Activated naive CD8-positive, alpha-beta T cell treated with anti-CD3 and anti-CD28 coated beads, Interleukin-2, amount 50 U/mL, for 24 hours (primary cell): ENCODE data around the gene PRKCB.
A peak's percentile ranks its signal among the peaks of the same experiment; 100 is the strongest.
"Not testable (repeated sequence)": the region's sequence is repeated elsewhere in the genome, so short reads cannot be mapped to it uniquely, and the experiment has no call there.

Experiments
- ATAC-seq: fragments of 150-1000 bp; cut with Tn5 transposase; one replicate; pipeline ENCODE4 v1.10.0; 2021
- DNase-seq: peaks from one replicate; pipeline ENCODE4 v3.0.0; 2021
- H3K27ac Mint-ChIP-seq: one replicate; pipeline ENCODE4 v1.8.0; 2021; ENCODE audit warnings: mild to moderate bottlenecking, mixed read lengths
- H3K27me3 Mint-ChIP-seq: one replicate; pipeline ENCODE4 v1.8.0; 2021; ENCODE audit warnings: mixed read lengths
- H3K36me3 Mint-ChIP-seq: one replicate; pipeline ENCODE4 v1.8.0; 2021; ENCODE audit warnings: low read depth, mixed read lengths
- H3K4me1 Mint-ChIP-seq: one replicate; pipeline ENCODE4 v1.8.0; 2021; ENCODE audit warnings: mixed read lengths
- H3K4me3 Mint-ChIP-seq: one replicate; pipeline ENCODE4 v1.8.0; 2021; ENCODE audit warnings: mild to moderate bottlenecking, moderate library complexity, mixed read lengths
- H3K9me3 Mint-ChIP-seq: one replicate; pipeline ENCODE4 v1.8.0; 2021; ENCODE audit warnings: mixed read lengths

PRKCB gene

DNA sequence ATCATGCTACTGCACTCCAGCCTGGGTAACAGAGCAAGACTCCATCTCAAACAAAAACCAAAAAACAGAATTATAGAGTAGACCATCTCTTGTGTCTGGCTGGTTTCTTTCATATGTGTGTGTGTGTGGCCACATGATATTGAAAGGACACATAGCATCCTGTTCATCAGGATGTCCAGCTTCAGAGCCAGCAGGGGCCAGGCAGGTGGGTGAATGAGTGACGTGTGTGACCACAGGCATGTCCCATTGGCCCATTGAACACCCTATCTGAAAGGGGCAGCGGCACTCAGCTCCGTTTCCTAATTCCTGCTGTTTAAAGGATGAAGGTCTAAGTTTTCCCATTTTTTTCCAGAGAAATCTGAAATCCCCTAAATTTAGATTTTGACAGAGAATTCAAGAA, 174.2 kb downstream of the PRKCB start:
- DNase-seq (no peak), ATAC-seq (no peak)
- Mint-ChIP-seq H3K27ac (peak overlapping the region; percentile 17), H3K36me3 (peaks cover 10% of the 10 kb centered on the region), H3K4me3 (no peak overlapping the region), H3K9me3 (no peaks in the 10 kb centered on the region), H3K27me3 (no peaks in the 10 kb centered on the region), H3K4me1 (peaks cover 65% of the 10 kb centered on the region)

DNA sequence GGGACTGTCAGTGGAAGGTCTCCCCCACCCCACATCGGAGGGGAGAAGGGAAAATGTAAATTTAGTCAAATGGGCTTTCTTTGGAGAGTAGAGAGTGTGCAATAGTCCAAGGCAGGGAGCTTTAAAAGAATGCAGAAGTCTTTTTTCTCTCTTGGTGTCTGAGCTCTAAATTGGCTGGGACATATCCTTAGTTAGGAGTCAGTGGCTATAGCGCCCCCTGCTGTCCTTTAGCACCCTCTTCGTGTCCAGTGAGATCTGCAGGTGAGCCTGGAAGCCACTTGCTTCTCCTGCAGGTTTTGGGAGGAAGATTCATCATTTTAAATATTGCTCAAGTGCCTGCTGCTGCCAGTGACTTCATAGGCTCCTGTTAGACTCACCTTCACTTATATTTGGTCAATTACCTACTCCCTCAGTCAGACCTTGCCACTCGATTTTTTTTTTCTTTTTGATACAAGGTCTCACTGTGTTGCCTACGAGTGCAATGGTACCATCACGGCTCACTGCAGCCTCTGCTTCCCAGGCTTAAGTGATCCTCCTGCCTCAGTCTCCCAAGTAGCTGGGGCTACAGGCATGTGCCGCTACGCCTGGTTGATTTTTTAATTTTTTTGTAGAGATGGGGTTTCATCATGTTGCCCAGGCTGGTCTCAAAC, 174.8 kb downstream of the PRKCB start:
- no peak overlapping the region for H3K27ac Mint-ChIP-seq
- no peak overlapping the region for H3K4me3 Mint-ChIP-seq
- H3K9me3 Mint-ChIP-seq: no peaks in the 10 kb centered on the region
- H3K27me3 Mint-ChIP-seq: no peaks in the 10 kb centered on the region
- DNase-seq (peak; percentile 80), ATAC-seq (peak; percentile 25)
- H3K36me3 Mint-ChIP-seq: peaks cover 9% of the 10 kb centered on the region
- H3K4me1 Mint-ChIP-seq: peaks cover 66% of the 10 kb centered on the region

DNA sequence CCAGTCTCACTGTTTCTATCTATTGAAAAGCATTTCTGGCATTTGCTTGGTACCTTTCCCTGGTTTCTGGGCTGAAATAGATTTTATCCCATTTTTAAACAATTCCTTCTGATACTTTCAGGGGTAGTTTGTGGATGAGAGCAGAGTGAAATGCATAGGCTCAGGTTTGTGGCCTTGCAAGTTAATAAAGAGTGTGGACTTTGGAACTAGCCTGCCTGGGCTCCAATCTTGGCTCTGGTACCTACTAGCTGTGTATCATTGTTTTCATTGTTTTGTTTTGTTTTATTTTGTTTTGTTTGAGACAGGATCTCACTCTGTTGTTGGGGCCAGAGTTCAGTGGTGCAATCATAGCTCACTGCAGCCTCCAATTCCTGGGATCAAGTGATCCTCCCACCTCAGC, 175.5 kb downstream of the PRKCB start:
- no peak for DNase-seq
- no peak overlapping the region for H3K4me3 Mint-ChIP-seq
- no peak overlapping the region for H3K27ac Mint-ChIP-seq
- H3K4me1 Mint-ChIP-seq: peaks cover 66% of the 10 kb centered on the region
- no peaks in the 10 kb centered on the region for H3K27me3 Mint-ChIP-seq
- ATAC-seq: no peak
- peaks cover 3% of the 10 kb centered on the region for H3K36me3 Mint-ChIP-seq
- H3K9me3 Mint-ChIP-seq: no peaks in the 10 kb centered on the region

DNA sequence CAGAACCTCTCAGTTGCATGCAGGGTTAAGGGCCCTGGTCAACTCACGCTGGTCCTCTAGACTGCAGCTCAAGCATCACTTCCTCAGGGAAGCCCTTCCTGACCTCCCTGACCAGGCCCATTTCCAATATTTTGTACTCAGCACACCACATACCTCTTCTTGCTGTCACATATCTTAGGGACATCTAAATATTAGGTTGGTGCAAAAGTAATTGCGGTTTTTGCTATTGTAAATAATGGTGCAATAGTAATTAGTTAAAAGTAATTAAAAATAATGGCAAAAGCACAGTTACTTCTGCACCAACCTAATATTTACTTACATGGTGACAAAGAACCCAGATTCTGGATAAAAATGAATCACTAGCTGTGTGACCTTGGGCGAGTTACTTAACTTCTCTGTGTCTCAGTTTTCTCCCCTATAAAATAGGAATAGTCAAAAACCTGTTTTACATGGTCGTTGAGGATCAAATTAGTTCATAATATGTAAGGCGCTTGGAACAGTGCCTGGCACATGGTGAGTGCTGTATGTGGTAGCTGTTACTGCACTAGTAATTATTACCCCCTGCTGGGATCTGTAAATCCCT, 177.4 kb downstream of the PRKCB start:
- ATAC-seq: no peak
- no peak for DNase-seq
- Mint-ChIP-seq H3K27ac (no peak overlapping the region), H3K9me3 (no peaks in the 10 kb centered on the region), H3K27me3 (no peaks in the 10 kb centered on the region), H3K36me3 (no peaks in the 10 kb centered on the region), H3K4me3 (no peak overlapping the region), H3K4me1 (peaks cover 74% of the 10 kb centered on the region)

DNA sequence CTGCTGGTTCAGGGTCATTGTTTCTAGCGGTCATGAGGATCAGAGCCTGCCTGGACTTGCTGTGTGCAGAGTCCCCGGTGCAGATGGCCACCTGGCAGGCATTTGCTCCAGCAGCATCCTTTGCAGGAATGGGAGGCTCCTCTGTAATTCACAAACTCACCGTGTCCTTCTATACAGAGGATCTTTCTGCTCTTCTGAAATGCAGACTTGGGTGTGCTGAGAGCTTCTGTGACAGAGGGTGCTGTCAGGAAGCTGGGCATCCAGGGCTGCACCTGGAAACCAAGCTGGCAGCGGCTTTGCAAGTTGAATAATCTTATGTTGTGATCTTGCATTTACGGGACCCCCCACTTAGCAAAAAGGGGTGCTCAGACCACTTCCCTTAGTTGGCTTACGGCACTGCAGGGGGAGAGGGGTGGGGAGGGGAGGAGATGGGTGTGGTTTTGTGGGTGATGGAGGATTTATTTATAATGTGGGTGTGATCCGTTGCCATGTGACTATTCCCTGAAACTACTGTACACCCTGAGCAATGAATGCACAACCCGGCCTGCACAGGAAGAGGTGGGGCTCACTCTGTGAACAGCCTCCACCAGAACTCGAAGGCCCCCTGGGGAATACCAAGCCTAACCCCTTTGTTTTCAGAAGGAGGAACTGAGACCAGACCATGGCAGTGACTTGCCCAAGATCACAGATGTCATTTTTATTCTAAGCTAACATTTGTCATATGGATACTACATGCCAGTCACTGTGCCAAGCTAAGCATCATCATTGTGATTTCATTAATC, 178.3 kb downstream of the PRKCB start:
- DNase-seq: peak; percentile 70
- Mint-ChIP-seq H3K9me3 (no peaks in the 10 kb centered on the region), H3K36me3 (no peaks in the 10 kb centered on the region), H3K27ac (peak overlapping the region; percentile 65), H3K27me3 (no peaks in the 10 kb centered on the region), H3K4me1 (peaks cover 69% of the 10 kb centered on the region), H3K4me3 (peak overlapping the region; percentile 26)
- ATAC-seq: peak; percentile 98

DNA sequence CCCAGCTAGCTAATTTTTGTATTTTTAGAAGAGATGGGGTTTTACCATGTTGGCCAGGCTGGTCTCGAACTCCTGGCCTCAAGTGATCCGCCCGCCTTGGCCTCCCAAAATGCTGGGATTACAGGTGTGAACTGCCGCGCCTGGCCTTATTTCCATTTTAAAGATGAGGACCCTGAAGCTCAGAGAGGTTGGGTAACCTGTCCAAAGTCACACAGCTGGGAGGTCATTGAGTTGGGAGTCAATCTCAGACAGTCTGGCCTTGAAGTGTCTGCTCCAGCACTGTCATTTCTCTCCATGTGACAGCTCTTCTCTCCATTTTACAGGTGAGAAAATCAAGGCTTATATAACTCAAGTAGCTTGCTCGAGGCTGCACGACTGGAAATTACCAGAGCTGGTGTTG, 179.2 kb downstream of the PRKCB start:
- peaks cover 68% of the 10 kb centered on the region for H3K4me1 Mint-ChIP-seq
- not testable (repeated sequence) for H3K4me3 Mint-ChIP-seq, ATAC-seq, H3K9me3 Mint-ChIP-seq, DNase-seq, H3K27ac Mint-ChIP-seq, H3K36me3 Mint-ChIP-seq, H3K27me3 Mint-ChIP-seq

DNA sequence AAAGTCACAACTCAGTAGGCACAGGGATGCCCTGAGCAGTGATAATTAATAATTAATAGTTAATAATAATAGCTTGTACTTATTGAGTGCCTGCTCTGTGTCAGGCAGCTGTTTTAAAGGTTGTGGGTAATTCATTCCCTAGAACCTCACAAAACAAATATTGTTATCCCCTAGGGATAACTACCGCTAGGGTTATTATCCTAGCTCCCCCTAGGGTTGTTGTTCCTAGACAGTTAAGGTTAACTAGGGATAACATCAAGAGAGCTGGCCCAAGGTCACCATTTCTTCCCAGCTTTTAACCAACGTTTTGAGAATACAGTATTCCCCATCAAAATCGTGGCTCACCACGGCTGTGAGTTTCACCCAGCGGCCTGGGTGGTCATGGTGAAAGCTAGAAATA, 180.1 kb downstream of the PRKCB start:
- DNase-seq (no peak), ATAC-seq (no peak)
- Mint-ChIP-seq H3K27me3 (no peaks in the 10 kb centered on the region), H3K4me1 (peaks cover 64% of the 10 kb centered on the region), H3K36me3 (no peaks in the 10 kb centered on the region), H3K9me3 (no peaks in the 10 kb centered on the region), H3K4me3 (no peak overlapping the region), H3K27ac (peak overlapping the region; percentile 15)

DNA sequence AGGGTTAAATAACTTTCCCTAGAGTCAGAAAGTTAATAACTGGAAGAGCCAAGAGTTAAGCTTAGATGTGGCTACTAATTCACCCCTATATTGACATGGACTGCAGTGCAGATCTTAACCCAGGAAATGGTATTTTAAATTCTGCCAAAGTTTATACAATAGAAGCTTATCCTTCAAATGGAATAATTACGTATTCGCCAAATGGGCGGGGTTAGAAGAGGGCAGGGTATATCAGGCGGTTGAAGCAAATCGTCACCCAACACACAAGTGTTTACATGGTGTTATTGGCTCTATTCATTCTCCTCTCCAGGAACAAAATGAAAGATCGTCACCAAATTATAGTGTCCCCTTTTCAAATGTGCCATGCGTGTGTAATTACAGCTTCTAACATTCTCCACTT, 182.7 kb downstream of the PRKCB start:
- Mint-ChIP-seq H3K27me3 (no peaks in the 10 kb centered on the region), H3K4me3 (no peak overlapping the region), H3K9me3 (no peaks in the 10 kb centered on the region), H3K36me3 (peaks cover 4% of the 10 kb centered on the region), H3K4me1 (peaks cover 66% of the 10 kb centered on the region), H3K27ac (peak overlapping the region; percentile 6)
- no peak for DNase-seq
- no peak for ATAC-seq

DNA sequence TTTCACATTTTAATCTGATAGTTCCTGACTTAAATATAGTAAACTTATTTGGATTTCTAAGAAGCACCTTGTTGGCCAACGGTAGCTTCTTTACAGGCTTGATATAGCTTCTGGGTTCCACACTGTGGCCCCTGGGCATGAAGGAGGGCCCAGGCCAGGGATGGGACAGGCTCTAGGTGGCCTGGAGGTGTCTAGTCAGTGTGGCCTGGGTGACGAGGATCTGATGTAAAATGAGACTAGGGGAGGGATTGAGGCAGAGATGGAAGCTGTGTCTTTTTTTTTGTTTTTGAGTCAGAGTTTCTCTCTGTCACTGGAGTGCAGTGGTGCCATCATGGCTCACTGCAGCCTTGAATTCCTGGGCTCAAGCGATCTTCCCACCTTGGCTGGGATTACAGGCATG, 187.0 kb downstream of the PRKCB start:
- DNase-seq (no peak), ATAC-seq (no peak)
- Mint-ChIP-seq H3K4me1 (peaks cover 41% of the 10 kb centered on the region), H3K27me3 (no peaks in the 10 kb centered on the region), H3K36me3 (peaks cover 4% of the 10 kb centered on the region), H3K9me3 (no peaks in the 10 kb centered on the region), H3K27ac (no peak overlapping the region), H3K4me3 (no peak overlapping the region)

DNA sequence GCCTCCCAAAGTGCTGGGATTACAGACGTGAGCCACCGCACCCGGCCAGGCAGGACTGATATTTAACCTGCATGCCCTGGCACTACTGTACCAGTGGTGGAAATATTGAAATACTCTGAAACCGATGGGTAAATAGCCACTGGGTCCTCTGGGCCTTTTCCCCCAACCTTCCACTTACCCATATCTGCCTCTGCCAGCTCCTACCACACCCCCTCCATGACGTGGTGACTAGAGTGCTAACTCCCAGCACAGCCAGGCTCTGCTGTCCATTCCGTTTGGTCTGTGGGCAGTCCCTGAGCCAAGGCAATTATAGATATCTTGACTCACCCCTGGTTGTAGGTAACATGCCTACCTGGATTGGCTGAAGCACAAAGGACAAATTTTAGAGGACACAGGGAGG, 187.8 kb downstream of the PRKCB start:
- DNase-seq: no peak
- no peak for ATAC-seq
- Mint-ChIP-seq H3K27me3 (no peaks in the 10 kb centered on the region), H3K27ac (no peak overlapping the region), H3K9me3 (no peaks in the 10 kb centered on the region), H3K36me3 (peaks cover 4% of the 10 kb centered on the region), H3K4me1 (peaks cover 41% of the 10 kb centered on the region), H3K4me3 (no peak overlapping the region)

DNA sequence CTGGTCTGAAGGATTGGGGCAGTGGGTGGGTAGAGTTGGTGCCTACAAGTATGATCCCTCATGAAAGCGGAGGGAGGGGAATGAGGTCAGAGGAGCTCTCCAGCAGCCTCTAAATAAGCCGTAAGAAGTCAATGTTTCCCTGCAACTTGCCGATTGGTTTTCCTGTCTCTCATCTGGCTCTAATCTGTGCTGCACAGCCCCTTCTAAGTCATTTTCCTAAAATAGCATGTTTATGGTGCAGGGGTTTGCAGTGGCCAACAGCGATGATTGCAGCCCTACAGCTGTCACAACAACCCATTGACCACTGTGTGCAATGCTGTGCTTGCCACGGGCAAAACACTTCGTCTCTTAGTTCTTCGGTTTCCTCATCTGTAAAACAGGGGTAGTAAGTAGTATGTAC, 189.2 kb downstream of the PRKCB start:
- no peak overlapping the region for H3K4me3 Mint-ChIP-seq
- H3K27me3 Mint-ChIP-seq: no peaks in the 10 kb centered on the region
- H3K27ac Mint-ChIP-seq: no peak overlapping the region
- peaks cover 37% of the 10 kb centered on the region for H3K4me1 Mint-ChIP-seq
- ATAC-seq (no peak), DNase-seq (no peak)
- peaks cover 7% of the 10 kb centered on the region for H3K36me3 Mint-ChIP-seq
- no peaks in the 10 kb centered on the region for H3K9me3 Mint-ChIP-seq

DNA sequence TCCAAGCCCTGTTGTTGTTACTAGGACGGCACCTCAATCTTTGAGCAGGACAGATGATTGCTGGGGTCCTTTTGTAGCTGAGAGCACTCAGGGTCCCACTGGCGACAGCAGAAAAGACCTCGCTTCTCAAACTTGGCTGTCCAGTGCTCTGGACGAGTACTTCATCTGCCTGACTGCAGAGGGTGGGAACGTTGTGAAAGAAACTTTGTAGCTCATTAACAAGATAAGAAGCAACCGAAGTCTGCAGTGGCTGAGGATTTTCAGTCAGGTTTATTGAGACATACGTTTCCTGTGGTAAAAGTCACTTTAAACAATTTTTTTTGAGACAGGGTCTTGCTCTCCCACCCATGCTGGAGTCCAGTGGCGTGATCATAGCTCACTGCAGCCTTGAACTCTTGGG, 191.7 kb downstream of the PRKCB start:
- Mint-ChIP-seq H3K27me3 (no peaks in the 10 kb centered on the region), H3K4me1 (peaks cover 43% of the 10 kb centered on the region), H3K27ac (no peak overlapping the region), H3K9me3 (no peaks in the 10 kb centered on the region), H3K4me3 (no peak overlapping the region), H3K36me3 (peaks cover 7% of the 10 kb centered on the region)
- no peak for DNase-seq
- ATAC-seq: no peak

DNA sequence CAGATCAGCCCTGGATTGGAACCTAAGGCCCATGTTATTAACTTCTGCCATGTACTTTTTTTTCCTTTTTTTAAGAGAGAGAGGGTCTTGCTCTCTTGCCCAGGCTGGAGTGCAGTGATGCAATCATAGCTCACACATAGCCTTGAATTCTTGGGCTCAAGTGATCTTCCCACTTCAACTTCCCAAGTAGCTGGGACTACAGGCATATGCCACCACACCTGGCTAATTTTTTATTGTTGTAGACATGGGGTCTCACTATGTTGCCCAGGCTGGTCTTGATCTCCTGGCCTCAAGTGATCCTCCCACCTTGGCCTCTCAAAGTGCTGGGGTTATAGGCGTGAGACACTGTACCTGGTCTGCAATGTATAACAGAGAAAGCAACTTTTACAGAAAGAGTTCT, 194.1 kb downstream of the PRKCB start:
- not testable (repeated sequence) for DNase-seq, H3K4me3 Mint-ChIP-seq, H3K9me3 Mint-ChIP-seq, H3K27me3 Mint-ChIP-seq, H3K27ac Mint-ChIP-seq, ATAC-seq
- Mint-ChIP-seq H3K4me1 (peaks cover 44% of the 10 kb centered on the region), H3K36me3 (peaks cover 17% of the 10 kb centered on the region)

DNA sequence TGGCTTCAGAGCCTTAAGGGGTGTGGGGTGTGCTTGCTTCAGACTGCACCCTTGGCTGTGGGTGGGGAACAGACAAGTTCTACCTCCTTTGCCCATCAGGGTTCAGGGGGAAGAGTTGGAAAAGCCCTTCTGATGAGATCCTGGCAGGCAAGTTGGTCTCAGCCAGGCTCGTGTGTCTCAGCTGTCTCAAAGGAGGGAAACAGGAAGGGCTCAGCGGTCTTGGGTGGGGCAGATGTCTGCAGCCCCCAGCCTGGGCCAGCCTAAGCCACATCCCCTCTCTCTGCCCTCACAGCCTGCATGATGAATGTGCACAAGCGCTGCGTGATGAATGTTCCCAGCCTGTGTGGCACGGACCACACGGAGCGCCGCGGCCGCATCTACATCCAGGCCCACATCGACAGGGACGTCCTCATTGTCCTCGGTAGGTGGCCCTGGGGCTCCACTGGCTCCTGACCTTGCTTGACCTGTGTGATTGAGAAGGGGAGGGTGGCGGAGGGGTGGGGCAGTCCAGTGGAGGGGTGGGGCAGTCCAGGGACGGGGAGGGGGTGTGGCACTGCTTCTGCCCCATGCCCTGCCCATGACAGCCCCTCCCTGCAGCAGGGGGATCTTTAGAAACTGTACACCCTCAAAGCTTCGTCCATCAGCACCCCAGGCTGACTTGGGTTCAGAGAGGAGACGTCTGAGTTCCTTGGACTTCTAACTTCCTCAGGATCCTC, 199.5 kb downstream of the PRKCB start:
- no peaks in the 10 kb centered on the region for H3K9me3 Mint-ChIP-seq
- peak overlapping the region; percentile 8 for H3K27ac Mint-ChIP-seq
- H3K4me1 Mint-ChIP-seq: peaks cover 45% of the 10 kb centered on the region
- no peaks in the 10 kb centered on the region for H3K27me3 Mint-ChIP-seq
- ATAC-seq (peak; percentile 40), DNase-seq (peak; percentile 24)
- H3K4me3 Mint-ChIP-seq: peak overlapping the region; percentile 18
- H3K36me3 Mint-ChIP-seq: peaks cover 24% of the 10 kb centered on the region
